ENCODE results near the gene MMUT.

GRCh38 chr6:49401063-49401462 is 62.0 kb downstream of the MMUT start:
- TF ChIP-seq CTCF (conservative IDR thresholded peaks at IDR 0.05) (no peak), ZFX (IDR thresholded peaks at IDR 0.05) (no peak)

All from C4-2B (cell line).